HG02763 (cell line): Measurements from ENCODE around the gene LILRB3.
"Not testable (repeated sequence)": the region's sequence is repeated elsewhere in the genome, so short reads cannot be mapped to it uniquely, and the experiment has no call there.

Experiments
- ATAC-seq: cut with Tn5 transposase; IDR thresholded peaks from one replicate; pipeline ENCODE4 v1.9.1; 2021; ENCODE audit warnings: mild to moderate bottlenecking, moderate library complexity; ENCODE audit not compliant: unreplicated experiment

LILRB3 gene

DNA sequence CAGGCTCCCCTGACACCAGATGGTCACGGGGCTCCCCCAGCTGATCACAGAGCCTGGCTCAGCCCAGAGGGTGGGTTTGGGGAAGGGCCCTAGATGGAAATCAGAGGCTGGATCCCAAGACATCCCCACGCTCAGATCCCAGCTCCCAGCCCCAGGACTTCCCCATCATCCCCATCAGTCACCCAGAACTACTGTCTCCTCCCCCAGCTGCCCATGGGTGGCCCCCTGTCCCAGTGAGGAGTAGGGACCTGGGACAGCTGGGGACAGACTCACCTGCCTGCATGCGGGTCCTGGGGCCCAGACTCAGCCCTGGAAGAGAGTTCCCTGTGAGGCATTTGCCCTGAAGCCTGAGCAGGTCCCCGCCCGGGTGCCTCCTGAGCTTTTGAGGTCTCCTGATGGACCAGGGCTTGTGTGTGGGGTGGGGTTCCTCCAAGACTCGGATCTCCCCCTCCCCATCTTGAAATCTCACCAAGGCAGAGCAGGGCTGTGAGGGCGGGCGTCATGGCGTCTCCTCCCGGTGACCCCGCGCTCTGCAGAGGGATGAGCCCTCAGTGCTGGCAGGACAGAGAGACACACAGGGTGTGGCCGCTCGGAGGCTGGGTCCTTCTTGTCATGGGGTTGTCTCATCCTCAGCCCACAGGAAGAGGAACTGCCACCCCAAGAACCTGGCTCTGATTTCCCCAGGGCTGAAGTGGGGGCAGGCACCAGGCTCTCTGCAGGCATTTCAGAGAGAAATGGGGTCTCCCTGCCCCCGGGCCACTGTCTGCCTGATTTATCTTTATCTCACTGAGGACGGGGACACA lies at the start of gene LILRB3:
LILRB3 (minus strand) TSS at position 534 of the 803 bp plus-strand sequence; CDS start at position 503, 31 bp downstream.
- ATAC-seq: not testable (repeated sequence)

DNA sequence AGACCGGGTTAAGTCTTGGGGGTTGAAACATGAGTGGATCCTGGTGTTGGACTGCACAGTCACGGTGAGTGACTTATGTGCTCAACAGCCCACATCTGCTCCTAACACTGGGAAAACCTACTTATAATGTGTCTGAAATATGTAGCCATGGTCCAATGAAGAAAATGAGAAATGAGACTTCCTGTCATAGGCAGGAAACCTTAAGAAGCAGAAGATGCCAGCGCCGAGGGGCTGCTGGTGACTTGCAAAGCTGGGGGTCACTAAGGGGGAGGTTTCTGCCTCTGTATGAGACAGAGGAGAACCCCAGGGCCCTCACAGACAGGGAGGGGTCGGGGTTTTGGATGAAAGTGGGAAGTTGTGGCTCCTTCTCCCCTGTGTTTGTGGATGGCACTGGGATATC lies 49.4 kb upstream of the LILRB3 start:
- not testable (repeated sequence) for ATAC-seq

DNA sequence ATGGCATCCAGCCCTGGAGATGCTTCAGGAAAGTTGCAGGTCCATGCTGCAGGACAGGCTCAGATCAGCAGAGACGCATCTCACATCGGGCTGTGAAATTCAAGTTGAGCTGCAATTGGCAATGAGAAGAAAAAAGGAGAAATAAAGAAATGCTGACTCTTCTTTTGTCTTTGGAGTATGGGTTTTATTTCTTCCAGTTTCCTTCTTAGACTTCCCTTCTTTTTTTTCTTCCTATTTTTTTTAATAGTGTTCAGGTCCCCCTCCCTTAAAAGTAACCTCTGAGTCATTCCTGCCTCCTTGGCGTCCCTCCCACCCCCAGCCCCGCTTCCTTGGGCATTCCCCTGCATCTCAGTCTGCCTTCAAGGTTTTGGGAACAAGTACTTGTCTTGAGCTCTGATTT lies 48.8 kb upstream of the LILRB3 start:
- not testable (repeated sequence) for ATAC-seq

GRCh38 chr19:54271106-54271505 lies 48.3 kb upstream of the LILRB3 start:
- ATAC-seq: no peak

DNA sequence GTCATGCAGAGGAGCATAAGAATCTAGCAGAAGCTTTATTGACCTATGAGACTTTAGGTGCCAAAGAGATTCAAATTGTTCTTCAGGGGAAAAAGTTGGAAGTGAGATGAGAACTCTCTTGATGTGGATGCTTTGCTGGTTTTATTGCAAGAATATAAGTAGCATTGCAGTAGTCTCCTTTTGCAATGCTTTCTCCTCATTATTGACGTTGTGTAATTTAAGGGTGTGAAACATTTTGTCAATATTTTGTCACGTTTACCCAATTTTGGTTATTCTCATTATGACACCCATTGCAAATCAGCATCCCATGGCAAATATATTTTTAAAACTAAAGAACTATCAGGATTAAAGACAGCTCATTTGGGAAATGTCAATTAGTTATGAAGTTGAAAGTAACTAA lies 46.1 kb upstream of the LILRB3 start:
- no peak for ATAC-seq

- ATAC-seq: no peak
Measured at GRCh38 chr19:54266133-54266532, 43.3 kb upstream of the LILRB3 start.

GRCh38 chr19:54262470-54262869 lies 39.7 kb upstream of the LILRB3 start:
- ATAC-seq: no peak

- ATAC-seq: no peak
Measured at GRCh38 chr19:54262066-54262465, 39.3 kb upstream of the LILRB3 start.

GRCh38 chr19:54257116-54257480 lies 34.3 kb upstream of the LILRB3 start, which contains the start of gene LILRB5:
Gene LILRB5 (minus strand): TSS chr19:54257273. CDS start chr19:54257193, 80 bp downstream.
- no peak for ATAC-seq

DNA sequence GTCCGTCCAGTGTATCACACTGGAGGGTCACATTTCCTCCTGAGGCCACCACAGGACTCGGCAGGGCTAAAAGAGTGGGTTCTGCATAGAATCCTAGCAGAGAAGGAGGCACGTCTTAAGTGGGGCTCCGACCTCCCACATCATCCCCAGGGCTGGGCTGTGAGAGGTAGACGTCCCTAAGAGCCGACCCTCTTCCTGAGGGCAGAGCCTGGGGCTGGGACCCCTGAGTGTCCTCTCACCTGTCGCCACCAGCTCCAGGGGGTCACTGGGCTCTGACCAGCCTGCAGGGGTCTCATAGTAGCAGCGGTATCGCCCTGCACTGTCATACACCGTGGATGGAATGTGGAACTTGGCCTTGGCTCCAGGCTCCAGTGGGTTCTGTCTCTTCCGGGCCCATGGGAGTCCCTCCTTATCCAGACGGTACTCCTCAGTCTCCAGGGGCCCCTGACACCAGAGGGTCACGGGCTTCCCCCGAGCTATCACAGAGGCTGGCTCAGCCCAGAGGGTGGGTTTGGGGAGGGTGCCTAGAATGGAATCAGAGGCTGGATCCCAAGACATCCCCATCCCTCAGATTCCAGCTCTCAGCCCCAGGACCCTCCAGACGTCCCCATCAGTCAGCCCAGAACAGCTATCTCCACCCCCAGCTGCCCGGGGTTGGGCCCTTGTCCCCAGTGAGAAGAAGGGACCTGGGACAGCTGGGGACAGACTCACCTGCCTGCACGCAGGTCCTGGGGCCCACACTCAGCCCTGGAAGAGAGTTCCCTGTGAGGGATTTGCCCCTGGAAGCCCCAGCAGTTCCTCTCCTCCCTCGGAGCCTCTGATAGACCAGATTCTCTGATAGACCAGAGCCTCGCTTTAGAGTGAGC lies 33.7 kb upstream of the LILRB3 start:
- ATAC-seq: no peak

DNA sequence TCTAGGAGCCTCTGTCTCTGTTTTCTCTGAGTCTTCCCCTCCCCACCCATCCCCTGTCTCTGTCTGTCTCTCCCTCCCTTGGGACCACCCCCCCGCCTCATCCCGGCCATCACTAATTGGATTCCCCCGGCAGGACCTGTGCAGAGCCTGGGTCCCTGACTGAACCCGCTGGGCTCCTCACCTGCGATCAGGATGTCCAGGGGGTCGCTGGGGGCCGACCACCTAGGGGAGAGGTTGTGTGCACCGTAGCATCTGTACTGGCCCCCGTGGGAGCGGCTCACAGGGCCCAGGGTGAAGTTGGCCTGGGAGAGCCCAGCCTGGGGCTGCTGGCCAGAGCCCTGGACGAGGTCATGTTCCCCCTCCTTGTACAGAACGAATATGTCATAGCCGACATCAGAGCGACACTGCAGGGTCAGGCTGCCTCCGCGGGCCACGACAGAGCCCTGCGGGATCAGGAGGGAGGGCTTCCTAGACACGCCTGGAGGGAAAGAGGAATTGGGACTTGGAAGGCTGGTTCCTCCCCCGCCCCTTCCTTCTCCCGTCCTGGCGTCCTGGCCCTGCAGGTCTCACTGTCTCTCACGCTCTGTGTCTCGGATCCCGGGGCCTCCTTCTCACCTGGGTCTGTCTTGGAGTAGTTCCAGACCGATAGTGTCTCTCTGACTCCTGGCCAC lies 32.4 kb upstream of the LILRB3 start:
- no peak for ATAC-seq

DNA sequence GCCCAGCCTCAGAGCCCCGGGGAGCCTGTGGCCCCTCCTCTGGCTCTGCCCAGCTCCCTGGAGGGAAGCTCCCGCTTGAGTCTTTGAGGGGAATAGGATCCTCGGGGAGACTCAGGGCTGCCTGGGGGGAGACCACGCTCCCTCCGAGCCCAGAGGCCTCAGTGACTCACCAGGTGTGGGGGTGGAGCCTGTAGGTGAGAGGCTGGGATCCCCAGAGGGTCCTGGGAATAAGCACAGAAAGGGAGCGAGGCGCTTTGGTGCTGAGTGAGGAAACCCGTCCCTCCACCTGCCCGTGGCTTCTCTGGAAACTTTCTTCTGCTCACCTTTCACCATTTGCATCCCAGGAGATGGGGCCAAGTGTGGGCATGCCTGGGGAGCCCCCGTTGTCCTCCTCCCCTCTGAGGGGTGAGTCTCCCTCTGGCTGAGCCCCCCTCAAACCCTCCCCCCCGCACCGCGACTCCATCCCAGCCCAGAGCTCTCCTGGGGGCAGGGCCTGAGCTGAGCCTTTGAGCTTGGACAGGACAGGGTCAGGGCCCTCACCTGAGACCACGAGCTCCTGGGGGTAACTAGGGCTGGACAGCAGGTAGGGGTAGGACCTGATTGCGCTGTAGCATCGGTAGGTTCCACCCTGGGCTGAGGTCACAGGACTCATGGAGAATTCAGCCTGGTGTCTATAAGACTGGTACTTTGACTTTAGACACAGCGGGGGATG lies 31.5 kb upstream of the LILRB3 start:
- ATAC-seq: no peak

DNA sequence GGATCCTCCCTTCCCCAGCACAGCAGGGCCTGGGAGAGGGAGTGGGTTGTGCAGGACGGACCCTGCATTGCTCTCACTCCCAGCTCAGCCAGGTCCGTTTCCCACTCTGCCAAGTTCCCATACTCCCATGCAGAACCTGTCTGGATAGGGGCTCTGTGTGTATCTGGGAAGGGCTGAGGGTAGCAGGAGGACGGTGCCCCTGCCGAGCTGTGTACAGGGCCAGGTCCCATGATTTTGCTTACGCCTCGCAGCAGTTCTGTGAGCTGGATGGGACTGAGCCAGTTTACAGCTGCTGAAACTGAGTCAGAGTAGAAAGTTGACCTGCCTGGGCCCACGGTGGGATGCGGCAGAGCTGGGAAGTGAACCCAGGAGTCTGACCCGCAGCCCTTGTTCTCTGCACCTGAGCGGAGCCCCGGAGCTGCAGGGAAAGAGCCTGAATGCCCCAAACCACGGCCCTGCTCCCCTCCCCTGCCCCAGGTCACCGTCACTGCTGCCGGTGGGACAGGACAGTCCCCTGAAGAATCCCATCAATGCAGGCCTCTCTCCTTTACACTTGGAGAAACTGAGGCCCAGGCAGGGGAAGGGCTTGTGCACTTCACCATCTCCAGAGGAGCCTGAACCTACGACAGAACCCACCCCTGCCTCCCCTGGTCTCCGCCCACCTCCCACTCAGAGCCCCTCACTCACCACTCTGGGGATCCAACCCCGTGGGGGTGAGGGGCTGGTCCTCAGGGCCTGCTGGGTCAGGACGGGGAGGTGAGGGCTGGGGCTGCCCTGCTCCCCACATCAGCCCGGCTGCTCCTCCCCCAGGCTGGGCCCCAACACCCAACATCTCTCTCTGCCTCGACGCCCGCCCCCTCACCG lies 30.8 kb upstream of the LILRB3 start:
- ATAC-seq: no peak

- no peak for ATAC-seq
Measured at GRCh38 chr19:54252845-54253244, 30.0 kb upstream of the LILRB3 start.

DNA sequence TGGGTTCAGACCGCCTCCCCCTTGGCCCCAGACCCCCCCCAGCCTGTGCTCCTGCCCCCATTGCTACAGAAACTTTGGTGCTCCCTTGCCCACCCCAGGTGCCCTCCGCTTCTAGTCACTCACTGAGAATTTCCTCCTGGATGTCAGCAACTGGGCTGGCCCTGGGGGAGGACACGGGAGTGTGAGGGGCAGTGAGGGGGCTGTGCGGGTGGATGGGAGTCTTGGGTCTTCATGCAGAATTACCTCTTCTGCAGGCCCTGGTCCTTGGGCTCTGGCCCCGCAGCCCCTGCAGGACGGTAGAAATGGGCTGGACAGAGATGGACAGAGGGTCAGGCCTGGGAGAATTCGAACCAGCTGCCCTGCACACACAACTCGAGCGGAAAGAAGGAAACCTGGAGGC lies 29.4 kb upstream of the LILRB3 start:
- ATAC-seq: no peak

GRCh38 chr19:54248016-54248601 lies 25.3 kb upstream of the LILRB3 start:
- ATAC-seq: no peak

DNA sequence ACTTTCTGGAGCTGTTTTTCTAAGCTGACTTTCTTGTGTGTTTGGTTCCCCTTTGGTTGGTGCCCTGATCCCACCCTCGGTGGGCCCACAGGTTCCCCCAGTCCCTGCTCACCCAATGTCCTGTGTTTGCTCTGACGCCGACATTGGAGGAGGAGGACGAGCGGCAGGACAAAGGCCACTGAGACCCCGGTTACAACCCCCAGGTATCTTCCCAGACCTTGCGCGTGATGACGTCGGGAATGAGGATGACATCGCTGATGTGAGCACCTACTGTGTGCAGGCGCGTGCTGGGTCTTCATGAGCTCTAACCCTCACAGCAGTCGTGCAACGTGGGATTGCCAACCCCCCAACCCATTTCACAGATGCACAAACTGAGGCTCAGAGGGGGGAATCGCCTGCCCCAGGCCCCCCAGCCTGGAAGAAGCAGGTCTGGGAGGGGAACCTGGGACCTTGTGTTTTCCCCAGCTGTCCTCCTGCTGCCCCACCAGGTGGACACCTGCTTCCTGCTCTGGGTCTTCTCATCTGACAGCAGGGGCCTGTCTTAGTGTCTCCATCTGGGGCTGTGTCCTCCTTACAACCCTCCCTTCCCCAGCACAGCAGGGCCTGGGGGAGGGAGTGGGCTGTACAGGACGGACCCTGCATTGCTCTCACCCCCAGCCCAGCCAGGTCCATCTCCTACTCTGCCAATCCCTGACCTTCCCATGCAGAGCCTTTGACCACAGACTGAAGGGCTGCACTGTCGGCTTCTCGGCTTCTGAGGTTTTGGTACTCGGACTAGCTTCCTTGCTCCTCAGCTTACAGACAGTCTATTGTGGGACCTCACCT lies 24.5 kb upstream of the LILRB3 start:
- ATAC-seq: no peak

GRCh38 chr19:54245936-54246335 lies 23.1 kb upstream of the LILRB3 start:
- no peak for ATAC-seq

GRCh38 chr19:54243809-54244208 lies 21.0 kb upstream of the LILRB3 start:
- not testable (repeated sequence) for ATAC-seq
